Prostate gland (tissue), 2 donors: ENCODE measurements around the gene DOLK.

Experiments
- CTCF ChIP-seq, 4 experiments: fragments of 200-600 bp in 2 of 4; fragments of 450-650 bp in 2 of 4; sonication (generic) in 2 of 4; IDR thresholded peaks; 1 replicate in 3 of 4; 2 replicates in 1 of 4; pipeline ENCODE4 v1.5.1; 2016 to 2019; ENCODE audit warnings: antibody characterized with exemption in 4 of 4, mild to moderate bottlenecking in 2 of 4, moderate library complexity in 2 of 4
- POLR2A ChIP-seq: fragments of 450-650 bp; IDR thresholded peaks from one replicate; pipeline ENCODE4 v1.6.1; 2016; ENCODE audit warnings: antibody characterized with exemption, mild to moderate bottlenecking
- POLR2AphosphoS5 ChIP-seq: sonication (generic); formaldehyde crosslinking; IDR thresholded peaks from one replicate; pipeline ENCODE4 v1.6.1; 2017; ENCODE audit warnings: antibody characterized with exemption

- no peak for TF ChIP-seq CTCF (IDR thresholded peaks at IDR 0.05)
- no peak for TF ChIP-seq POLR2AphosphoS5
- no peak for TF ChIP-seq POLR2A
Measured at GRCh38 chr9:128913048-128913900, 34.1 kb downstream of the DOLK start.
